Measurements from ENCODE around the gene PTGIS. TPM values are rescaled to one million over a fixed set of nuclear protein-coding genes. Genes with fewer than 3 reads are reported as not detected.

The PTGIS gene
- polyA plus RNA-seq, 1 donor (not counting 4 experiments of a cell fraction or from before 2014, with no cell fraction given), result not detected

DNA sequence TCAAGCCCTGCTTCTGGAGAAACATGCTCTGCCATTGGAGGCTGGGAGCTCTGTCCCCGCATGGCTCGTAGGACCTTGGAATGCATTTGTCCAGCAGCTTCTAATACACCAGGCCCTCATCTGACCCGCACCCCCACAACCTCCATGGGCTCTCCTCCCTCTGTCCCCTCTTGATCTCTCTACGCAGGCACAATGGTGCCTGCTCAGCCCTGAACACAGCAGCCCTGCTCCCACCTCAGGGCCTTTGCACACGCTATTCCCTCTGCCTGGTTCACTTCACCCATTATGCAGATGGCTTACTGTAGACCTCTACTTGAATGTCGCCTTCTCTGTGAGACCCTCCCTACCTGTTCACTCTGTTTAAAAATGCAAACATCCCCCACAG, 27.0 kb upstream of the PTGIS start:
- Histone ChIP-seq H3K4me3 (ENCODE audit: control insufficient read depth in 2 of 3, extremely low read depth in 1 of 3, insufficient read depth in 2 of 3, low read depth in 1 of 3, low read length in 3 of 3) (no peak overlapping the region), H3K9ac (ENCODE audit: control insufficient read depth, extremely low read depth, insufficient read depth, low read length) (no peak overlapping the region), H3K4me2 (ENCODE audit: control insufficient read depth, extremely low read depth, insufficient read depth, low read depth, low read length) (no peak overlapping the region), H3K79me2 (ENCODE audit: control insufficient read depth, insufficient read depth, low read length) (no peaks in the 10 kb centered on the region), H2AFZ (ENCODE audit: control insufficient read depth, low read length) (no peak overlapping the region), H3K27me3 (ENCODE audit: control insufficient read depth, extremely low read depth, insufficient read depth, low read length) (peaks cover 6% of the 10 kb centered on the region), H3K27ac (ENCODE audit: control insufficient read depth, insufficient read depth, low read length) (no peak overlapping the region), H4K20me1 (ENCODE audit: control insufficient read depth, extremely low read depth, insufficient read depth, low read length) (no peaks in the 10 kb centered on the region), H3K9me1 (ENCODE audit: control insufficient read depth, extremely low read depth, insufficient read depth, low read length) (no peaks in the 10 kb centered on the region), H3K9me3 (ENCODE audit: control insufficient read depth, low read depth, low read length) (no peaks in the 10 kb centered on the region), H3K4me1 (ENCODE audit: control insufficient read depth, extremely low read depth, insufficient read depth, low read length) (peaks cover 11% of the 10 kb centered on the region), H3K36me3 (ENCODE audit: control insufficient read depth in 2 of 2, extremely low read depth in 1 of 2, insufficient read depth in 2 of 2, low read length in 2 of 2) (no peaks in the 10 kb centered on the region)
- FAIRE-seq (no peak), DNase-seq (ENCODE audit: low read depth, low spot score) (no peak)
- TF ChIP-seq EZH2 (IDR thresholded peaks at IDR 0.05; ENCODE audit: low read length), result no peak
- TF ChIP-seq, protein P1, sequence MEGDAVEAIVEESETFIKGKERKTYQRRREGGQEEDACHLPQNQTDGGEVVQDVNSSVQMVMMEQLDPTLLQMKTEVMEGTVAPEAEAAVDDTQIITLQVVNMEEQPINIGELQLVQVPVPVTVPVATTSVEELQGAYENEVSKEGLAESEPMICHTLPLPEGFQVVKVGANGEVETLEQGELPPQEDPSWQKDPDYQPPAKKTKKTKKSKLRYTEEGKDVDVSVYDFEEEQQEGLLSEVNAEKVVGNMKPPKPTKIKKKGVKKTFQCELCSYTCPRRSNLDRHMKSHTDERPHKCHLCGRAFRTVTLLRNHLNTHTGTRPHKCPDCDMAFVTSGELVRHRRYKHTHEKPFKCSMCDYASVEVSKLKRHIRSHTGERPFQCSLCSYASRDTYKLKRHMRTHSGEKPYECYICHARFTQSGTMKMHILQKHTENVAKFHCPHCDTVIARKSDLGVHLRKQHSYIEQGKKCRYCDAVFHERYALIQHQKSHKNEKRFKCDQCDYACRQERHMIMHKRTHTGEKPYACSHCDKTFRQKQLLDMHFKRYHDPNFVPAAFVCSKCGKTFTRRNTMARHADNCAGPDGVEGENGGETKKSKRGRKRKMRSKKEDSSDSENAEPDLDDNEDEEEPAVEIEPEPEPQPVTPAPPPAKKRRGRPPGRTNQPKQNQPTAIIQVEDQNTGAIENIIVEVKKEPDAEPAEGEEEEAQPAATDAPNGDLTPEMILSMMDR (optimal IDR thresholded peaks at IDR 0.05 in 1 of 3, IDR thresholded peaks at IDR 0.05 in 1 of 3, conservative IDR thresholded peaks at IDR 0.05 in 1 of 3; ENCODE audit: extremely low read depth in 1 of 3, insufficient read depth in 2 of 3, low read length in 3 of 3), result no peak
- dilution Hi-C loops (cut with MboI; ENCODE audit: extremely low pct_ligation_motif_present, low sequenced_read_pairs), result no loop called here

GRCh38 chr20:49594143-49594930, 26.4 kb upstream of the PTGIS start:
- no peak overlapping the region for H3K27ac ChIP-seq (ENCODE audit: control insufficient read depth, insufficient read depth, low read length)
- H3K9me3 ChIP-seq (ENCODE audit: control insufficient read depth, low read depth, low read length), result no peaks in the 10 kb centered on the region
- no peak overlapping the region for H3K4me2 ChIP-seq (ENCODE audit: control insufficient read depth, extremely low read depth, insufficient read depth, low read depth, low read length)
- H3K4me1 ChIP-seq (ENCODE audit: control insufficient read depth, extremely low read depth, insufficient read depth, low read length), result peaks cover 11% of the 10 kb centered on the region
- no peak overlapping the region for H3K9ac ChIP-seq (ENCODE audit: control insufficient read depth, extremely low read depth, insufficient read depth, low read length)
- no peaks in the 10 kb centered on the region for H4K20me1 ChIP-seq (ENCODE audit: control insufficient read depth, extremely low read depth, insufficient read depth, low read length)
- TF ChIP-seq, protein P1 (optimal IDR thresholded peaks at IDR 0.05 in 1 of 3, IDR thresholded peaks at IDR 0.05 in 1 of 3, conservative IDR thresholded peaks at IDR 0.05 in 1 of 3; ENCODE audit: extremely low read depth in 1 of 3, insufficient read depth in 2 of 3, low read length in 3 of 3), result no peak
- no peak for TF ChIP-seq EZH2 (IDR thresholded peaks at IDR 0.05; ENCODE audit: low read length)
- no peak overlapping the region for H3K4me3 ChIP-seq (ENCODE audit: control insufficient read depth in 2 of 3, extremely low read depth in 1 of 3, insufficient read depth in 2 of 3, low read depth in 1 of 3, low read length in 3 of 3)
- H2AFZ ChIP-seq (ENCODE audit: control insufficient read depth, low read length), result no peak overlapping the region
- dilution Hi-C loops (cut with MboI; ENCODE audit: extremely low pct_ligation_motif_present, low sequenced_read_pairs), result no loop called here
- DNase-seq (ENCODE audit: low read depth, low spot score) (no peak), FAIRE-seq (no peak)
- H3K36me3 ChIP-seq (ENCODE audit: control insufficient read depth in 2 of 2, extremely low read depth in 1 of 2, insufficient read depth in 2 of 2, low read length in 2 of 2), result no peaks in the 10 kb centered on the region
- H3K79me2 ChIP-seq (ENCODE audit: control insufficient read depth, insufficient read depth, low read length), result no peaks in the 10 kb centered on the region
- H3K27me3 ChIP-seq (ENCODE audit: control insufficient read depth, extremely low read depth, insufficient read depth, low read length), result peaks cover 12% of the 10 kb centered on the region
- H3K9me1 ChIP-seq (ENCODE audit: control insufficient read depth, extremely low read depth, insufficient read depth, low read length), result no peaks in the 10 kb centered on the region

All from keratinocyte (primary cell).